HG03064 (cell line): ENCODE measurements around the gene SEMA3E.

Experiments used
- ATAC-seq: cut with Tn5 transposase; IDR thresholded peaks from one replicate; pipeline ENCODE4 v1.9.1; 2021; ENCODE audit warnings: low read depth; ENCODE audit not compliant: unreplicated experiment

Gene SEMA3E

DNA sequence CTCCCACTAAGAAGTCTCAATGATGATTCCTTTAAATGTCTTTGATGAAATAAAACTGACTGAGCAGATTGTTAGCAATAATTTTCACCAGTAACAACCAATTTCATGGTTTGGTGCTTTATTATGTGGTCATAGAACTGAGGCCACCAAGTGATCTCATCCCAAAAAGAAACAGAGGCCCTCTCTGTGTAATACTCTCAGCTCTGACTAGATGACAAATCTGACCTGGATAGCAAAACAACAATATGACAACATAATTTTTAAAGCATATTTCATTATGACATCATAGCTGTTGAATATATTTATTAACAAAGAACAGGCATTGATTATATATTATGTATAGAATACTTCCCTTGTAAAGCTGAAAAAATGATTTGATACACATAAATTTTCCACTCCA is 5.9 kb downstream of the SEMA3E start:
- no peak for ATAC-seq

GRCh38 chr7:83640731-83641537 is 8.0 kb downstream of the SEMA3E start:
- no peak for ATAC-seq

DNA sequence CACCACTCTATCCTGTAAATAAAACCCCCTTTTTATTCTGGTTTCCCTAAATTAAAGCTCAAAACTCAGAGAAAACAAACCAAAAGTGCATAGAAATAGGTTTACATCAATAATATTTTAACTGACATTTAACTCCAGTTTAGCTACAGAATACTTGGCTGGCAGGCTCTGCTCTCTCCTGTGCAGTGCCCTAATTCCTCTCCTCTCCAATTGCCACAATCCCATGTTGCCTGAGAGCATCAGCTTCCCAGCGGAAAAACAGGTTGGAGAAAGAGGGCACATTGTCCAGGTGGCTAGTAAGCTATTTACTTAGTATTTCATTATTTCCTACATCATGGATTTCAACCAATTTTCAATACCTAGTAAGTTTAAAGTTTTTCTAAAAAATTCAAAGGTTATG is 8.7 kb downstream of the SEMA3E start:
- no peak for ATAC-seq

DNA sequence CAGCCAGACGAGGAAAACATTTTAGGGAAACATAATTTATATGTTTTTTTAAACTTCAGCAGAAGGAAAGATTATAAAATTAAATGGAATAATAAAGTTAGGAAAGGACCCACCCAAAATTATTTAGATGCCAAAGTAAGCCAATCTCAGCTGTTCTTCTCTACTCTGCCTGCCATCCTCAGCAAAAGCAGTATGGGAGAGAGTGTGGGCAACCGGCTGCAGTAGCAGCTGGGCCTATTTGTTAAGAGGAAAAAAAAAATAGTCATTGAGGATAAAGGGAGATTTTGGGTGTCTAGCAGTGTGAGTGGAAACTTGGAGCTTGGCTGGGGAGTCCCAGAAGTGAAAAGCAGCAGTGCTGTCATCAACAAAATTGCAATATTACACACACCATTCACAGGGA is 15.4 kb downstream of the SEMA3E start:
- ATAC-seq = no peak

DNA sequence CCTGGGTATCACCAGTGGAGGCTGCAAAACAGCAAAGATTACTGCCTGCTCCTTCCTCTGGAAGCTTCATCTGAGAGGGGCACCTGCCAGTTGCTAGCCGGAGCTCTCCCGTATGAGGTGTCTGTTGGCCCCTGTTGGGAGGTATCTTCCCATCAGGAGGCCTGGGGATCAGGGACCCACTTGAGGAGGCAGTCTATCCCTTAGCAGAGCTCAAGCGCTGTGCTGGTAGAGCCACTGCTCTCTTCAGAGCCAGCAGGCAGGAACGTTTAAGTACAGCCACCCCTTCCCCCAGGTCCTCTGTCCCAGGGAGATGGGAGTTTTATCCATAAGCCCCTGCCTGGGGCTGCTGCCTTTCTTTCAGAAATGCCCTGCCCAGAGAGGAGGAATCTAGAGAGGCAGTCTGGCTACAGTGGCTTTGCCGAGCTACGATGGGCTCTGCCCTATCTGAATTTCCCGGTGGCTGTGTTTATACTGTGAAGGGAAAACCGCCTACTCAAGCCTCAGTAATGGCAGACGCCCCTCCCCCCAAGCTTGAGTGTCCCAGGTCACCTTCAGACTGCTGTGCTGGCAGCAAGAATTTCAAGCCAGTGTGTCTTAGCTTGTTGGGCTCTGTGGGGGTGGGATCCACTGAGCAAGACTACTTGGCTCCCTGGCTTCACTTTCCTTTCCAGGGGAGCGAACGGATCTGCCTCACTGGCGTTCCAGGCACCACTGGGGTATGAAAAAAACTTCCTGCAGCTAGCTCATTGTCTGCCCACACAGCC is 19.6 kb downstream of the SEMA3E start:
- ATAC-seq = no peak

DNA sequence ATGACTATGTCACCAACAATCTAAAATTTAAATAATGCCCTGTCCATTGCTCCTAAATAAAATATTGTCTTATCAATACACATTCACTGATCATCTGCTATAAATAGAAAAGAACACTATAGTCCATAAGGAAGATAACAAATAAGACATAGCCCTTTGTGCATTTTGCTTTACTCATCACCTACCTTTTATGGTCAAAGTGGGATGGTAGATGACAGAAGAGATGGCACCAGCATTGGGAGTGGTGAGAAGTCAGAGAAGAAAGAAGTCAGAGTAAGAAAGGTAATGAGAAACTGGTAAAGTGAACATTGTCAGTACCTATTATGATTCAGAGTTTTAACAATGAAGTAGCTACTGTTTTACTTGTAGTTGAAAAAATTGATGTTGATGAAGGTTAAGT is 31.1 kb downstream of the SEMA3E start:
- no peak for ATAC-seq

- ATAC-seq = no peak
Measured at GRCh38 chr7:83614112-83614511, 34.8 kb downstream of the SEMA3E start.

DNA sequence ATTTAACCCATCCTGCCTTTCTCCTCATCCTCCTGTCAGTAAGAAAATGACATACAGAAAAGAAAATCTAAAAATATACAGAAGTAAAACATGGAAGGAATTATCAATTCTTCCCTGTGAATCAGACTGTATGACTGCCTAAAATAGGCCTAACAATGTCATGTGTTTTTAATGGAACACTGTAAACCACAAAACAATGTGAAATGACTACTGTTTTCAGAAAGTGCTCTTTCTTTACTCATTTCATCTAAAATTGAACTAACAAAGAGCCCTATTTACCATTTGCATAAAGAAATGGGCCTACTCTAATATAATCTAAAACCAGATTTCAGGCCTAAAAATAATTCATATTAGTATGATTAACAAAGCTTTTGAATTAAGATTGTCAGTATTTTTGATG is 35.7 kb downstream of the SEMA3E start:
- ATAC-seq = no peak

DNA sequence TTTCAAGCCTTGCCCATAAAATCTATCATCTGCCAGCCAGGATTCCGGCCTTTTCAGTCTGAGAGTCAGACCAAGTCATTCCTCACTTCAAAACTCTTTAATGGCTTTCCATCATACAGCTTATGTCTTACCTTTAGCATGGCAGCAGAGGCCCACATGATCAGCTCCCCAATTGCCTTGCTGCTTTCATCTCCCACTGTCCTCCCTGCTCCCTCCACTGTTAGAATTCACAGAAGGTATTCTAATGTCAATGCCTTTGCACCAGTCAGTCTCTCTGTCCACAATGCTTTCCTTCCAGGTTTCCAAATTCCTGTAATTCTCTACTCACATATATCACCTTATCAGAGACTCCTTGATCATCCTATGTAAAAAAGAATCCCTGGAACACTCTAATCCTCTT is 37.2 kb downstream of the SEMA3E start:
- no peak for ATAC-seq

DNA sequence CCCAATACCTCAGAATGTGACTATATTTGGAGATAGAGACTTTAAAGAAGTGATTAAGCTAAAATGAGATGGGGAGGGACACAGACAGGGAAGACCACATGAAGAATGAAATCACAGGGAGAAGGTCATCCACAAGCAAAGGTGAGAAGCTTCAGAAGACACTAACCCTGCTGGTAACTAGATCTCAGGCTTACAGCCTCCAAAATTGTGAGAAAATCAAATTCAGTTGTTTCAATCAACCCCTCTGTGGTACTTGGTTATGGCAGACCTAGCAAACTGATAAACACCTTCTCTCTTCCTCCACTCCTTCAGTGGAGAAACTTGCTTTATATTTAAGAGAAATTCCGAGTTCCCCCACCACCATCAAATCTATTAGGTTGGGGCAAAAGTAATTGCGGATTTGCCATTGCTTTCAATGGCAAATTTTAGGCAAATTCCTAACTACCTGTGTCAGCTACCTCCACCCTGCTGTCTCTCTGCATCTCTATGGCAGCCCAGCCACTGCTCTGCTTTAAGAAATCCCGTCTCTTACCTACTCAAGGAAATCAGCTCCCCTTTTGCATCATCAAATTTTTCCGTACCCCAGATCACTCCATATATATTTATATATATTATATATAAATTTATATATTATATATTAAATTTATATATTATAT is 38.2 kb downstream of the SEMA3E start:
- no peak for ATAC-seq

GRCh38 chr7:83608716-83609115 is 40.2 kb downstream of the SEMA3E start:
- ATAC-seq = no peak

DNA sequence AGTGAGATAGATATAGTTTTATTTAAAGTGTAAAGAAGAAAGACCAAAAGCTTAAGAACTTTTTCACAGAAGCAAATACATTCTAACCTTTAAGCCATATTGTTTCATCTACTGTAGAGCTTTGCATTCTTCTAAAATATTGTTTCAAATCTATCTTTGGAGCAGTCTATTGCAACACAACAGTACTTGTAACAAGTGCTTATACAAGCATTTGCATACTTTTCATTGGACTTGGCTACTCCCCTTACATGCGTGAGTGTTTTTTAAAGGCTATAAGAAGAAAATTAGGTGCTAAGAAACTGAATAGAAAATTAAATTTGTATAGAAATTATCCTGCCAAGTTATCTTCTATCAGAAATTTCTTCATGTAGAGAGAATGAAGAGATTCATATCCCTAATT is 45.3 kb downstream of the SEMA3E start:
- ATAC-seq = no peak

- no peak for ATAC-seq
Measured at GRCh38 chr7:83599131-83599530, 49.8 kb downstream of the SEMA3E start.

GRCh38 chr7:83593921-83594475 is 54.9 kb downstream of the SEMA3E start:
- no peak for ATAC-seq

DNA sequence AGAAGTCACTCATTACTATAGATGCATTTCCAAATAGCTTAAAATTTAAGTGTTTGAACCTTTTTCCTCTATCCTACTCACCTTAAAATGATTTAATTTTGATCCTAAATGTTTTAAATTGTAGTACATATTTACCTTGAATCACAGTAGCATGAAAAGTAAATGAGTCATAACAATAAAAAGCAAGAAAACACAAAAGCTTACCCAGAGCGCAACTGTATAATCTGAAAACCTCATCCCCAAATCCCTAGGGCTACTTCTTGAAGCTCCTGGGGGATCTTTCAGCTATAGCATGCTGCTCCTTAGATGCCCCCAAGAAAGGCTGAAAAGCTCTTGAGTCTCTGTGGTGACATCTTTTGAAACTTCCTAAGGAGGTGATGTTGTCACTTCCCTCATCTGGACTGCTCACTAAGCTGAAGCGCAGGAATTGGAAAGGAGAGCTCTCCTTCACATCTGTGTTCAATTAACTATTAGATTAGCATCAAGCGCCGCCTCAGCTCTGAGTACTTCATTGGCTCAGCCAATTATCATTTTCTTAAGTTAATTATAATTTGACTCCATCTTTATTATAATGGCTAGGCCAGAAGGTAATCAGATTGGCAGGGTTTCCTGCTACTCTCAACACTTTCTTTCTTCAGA is 60.2 kb downstream of the SEMA3E start:
- no peak for ATAC-seq

DNA sequence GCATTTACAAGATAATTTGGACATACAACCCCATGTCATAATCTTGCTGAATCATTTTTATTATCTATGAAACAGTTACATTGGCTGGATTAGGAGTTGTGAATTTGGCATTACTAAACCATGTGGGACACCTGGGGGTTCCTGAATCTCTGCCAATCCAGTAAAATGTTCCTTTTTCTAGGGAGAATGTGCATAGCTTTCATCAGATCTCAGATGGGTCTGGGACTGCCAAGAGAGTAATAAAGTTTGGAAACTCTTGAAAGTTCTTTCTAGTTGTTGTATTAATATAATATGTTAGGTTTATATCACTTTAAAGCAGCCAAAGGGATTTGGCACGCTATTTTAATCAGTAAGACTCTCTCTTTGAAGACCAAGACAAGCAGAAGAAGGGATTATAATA is 62.7 kb downstream of the SEMA3E start:
- no peak for ATAC-seq

DNA sequence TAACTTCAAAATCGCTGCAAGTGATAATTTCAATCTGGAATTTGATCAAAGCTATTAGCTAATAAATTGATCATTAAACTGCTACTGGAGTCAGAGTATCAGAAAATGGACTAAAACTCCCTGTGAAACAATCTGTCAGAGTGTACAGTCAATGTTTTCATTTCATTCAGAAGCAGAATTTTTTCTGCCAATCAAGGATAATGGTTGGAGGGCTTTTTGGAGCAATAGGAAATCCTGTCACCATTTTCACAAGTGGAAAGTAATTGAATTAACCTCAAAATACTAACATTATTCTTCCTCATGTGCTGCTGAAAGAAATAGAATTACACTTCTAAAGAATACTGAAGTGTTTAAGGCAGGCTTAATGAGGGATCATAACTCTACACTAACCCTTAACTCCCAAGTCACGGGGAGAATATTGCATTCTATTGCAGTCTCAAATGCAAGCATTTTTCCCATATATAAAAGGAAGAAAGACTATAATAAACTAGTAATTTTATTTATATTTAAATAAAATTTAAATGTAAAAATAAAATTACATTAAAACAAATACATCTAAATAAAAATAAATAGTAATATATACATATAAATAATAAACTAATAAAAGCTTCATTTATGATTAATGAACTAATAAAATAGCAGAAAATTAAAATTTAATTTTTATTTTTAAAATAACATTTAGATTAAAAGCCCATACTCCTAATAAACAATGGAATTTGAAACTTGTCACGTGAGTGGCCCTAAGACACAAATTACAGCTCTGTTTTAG is 67.1 kb downstream of the SEMA3E start:
- ATAC-seq = no peak

DNA sequence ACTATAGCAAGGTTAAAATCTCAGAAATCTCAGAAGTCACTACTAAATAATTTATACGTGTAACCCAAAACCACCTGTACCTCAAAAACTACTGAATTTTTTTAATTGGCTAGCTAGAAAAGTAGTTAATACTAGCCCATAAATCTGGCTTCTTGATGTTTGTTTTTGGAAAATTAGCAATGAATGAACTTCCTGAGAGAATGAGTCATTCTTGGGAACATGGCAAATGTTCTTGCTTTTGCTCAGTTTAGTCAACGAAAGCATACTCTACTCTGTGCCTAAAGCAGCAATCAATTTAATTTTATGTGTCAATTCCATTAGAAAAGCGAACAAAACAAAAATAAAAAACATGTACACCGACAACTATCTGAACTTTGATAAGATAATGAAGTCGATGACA is 69.2 kb downstream of the SEMA3E start:
- ATAC-seq = no peak

DNA sequence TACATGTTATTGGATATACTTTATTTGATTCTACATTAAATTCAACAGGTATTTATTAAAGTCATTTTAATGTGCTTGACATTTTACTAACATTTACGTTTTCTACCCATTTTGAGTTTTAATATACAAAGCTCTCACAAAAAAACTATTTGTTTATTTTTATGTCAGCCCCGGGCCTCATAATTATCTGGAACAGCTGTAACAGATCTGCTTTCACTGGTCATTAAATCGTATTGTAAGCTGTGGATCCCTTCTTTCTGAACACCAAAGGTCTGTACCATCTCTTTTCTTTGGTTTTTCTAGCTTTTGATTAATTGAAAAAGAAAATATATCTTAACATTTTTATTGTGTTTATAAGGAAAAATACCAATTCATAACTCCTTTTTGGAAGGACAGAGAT is 73.5 kb downstream of the SEMA3E start:
- ATAC-seq = no peak

DNA sequence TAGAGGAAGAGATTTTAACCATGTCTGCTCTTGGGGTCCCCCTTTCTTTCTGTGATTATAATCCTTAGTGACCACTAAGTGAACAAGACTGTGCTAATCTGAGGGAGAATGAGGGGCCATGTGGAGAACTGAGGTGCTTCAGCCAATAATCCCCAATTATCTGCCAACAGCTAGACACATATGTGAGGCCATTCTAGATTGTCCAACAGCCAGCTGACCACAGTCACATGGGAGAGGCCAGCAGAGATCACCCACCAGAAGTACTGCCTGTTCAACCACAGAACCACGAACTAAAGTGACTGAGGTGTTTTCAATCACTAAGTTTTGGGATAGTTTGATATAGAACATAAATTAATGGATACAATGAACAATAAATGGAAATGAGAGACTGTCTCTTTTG is 74.3 kb downstream of the SEMA3E start:
- no peak for ATAC-seq
